ENCODE measurements around the gene VANGL2.

VANGL2 gene

GRCh38 chr1:160405331-160405877 is 5.0 kb downstream of the VANGL2 start:
- H3K27ac ChIP-seq (replicated peaks), result no peak overlapping the region
- DNase-seq (ENCODE audit: low read depth in 1 of 2, low spot score in 1 of 2), result no peak
- no peak for TF ChIP-seq CTCF (IDR thresholded peaks at IDR 0.05; ENCODE audit: insufficient read depth, low read length)
- no peak for TF ChIP-seq REST (IDR thresholded peaks at IDR 0.05; ENCODE audit: insufficient replicate concordance, low read depth)
- TF ChIP-seq SPI1 (IDR thresholded peaks at IDR 0.05; ENCODE audit: borderline replicate concordance, low read depth), result no peak
- H3K27me3 ChIP-seq (ENCODE audit: insufficient read depth, poor library complexity, severe bottlenecking), result peaks cover 13% of the 10 kb centered on the region
- no peak overlapping the region for H3K4me3 ChIP-seq (replicated peaks; ENCODE audit: insufficient read depth, low read length)

GRCh38 chr1:160406131-160406968 is 6.0 kb downstream of the VANGL2 start:
- Histone ChIP-seq H3K27ac (replicated peaks) (no peak overlapping the region), H3K27me3 (ENCODE audit: insufficient read depth, poor library complexity, severe bottlenecking) (peaks cover 7% of the 10 kb centered on the region), H3K4me3 (replicated peaks; ENCODE audit: insufficient read depth, low read length) (no peak overlapping the region)
- DNase-seq (ENCODE audit: low read depth in 1 of 2, low spot score in 1 of 2), result no peak
- TF ChIP-seq CTCF (IDR thresholded peaks at IDR 0.05; ENCODE audit: insufficient read depth, low read length) (no peak), SPI1 (IDR thresholded peaks at IDR 0.05; ENCODE audit: borderline replicate concordance, low read depth) (no peak), POLR2AphosphoS5 (IDR thresholded peaks at IDR 0.05; ENCODE audit: low read depth) (no peak), REST (IDR thresholded peaks at IDR 0.05; ENCODE audit: insufficient replicate concordance, low read depth) (no peak), GABPA (IDR thresholded peaks at IDR 0.05; ENCODE audit: low read depth) (no peak)

- no peak overlapping the region for H3K4me3 ChIP-seq (replicated peaks; ENCODE audit: insufficient read depth, low read length)
- no peak for TF ChIP-seq POLR2AphosphoS5 (IDR thresholded peaks at IDR 0.05; ENCODE audit: low read depth)
- no peak for TF ChIP-seq REST (IDR thresholded peaks at IDR 0.05; ENCODE audit: insufficient replicate concordance, low read depth)
- TF ChIP-seq CTCF (IDR thresholded peaks at IDR 0.05; ENCODE audit: insufficient read depth, low read length), result no peak
- no peak for TF ChIP-seq SPI1 (IDR thresholded peaks at IDR 0.05; ENCODE audit: borderline replicate concordance, low read depth)
- TF ChIP-seq GABPA (IDR thresholded peaks at IDR 0.05; ENCODE audit: low read depth), result no peak
- no peak for DNase-seq (ENCODE audit: low read depth in 1 of 2, low spot score in 1 of 2)
- no peak overlapping the region for H3K27ac ChIP-seq (replicated peaks)
- H3K27me3 ChIP-seq (ENCODE audit: insufficient read depth, poor library complexity, severe bottlenecking), result no peaks in the 10 kb centered on the region
Measured at GRCh38 chr1:160407839-160408801, 7.8 kb downstream of the VANGL2 start.

Data from HL-60 (cell line).